GM12878 (cell line): ENCODE data around the gene CTCFL.

Experiments
- CREM ChIP-seq: IDR thresholded peaks from 2 replicates; pipeline ENCODE4 v1.6.1; 2014; ENCODE audit warnings: antibody characterized with exemption, low read depth
- CTCF ChIP-seq, 3 experiments: IDR thresholded peaks in 2 of 3; conservative IDR thresholded peaks in 1 of 3; 2 replicates each; pipeline ENCODE4 v1.5.1; 2011; ENCODE audit warnings: low read depth in 3 of 3, low read length in 3 of 3, mild to moderate bottlenecking in 3 of 3, control low read depth in 2 of 3, moderate library complexity in 2 of 3, inconsistent platforms in 1 of 3, mixed read lengths in 1 of 3; ENCODE audit not compliant: control insufficient read depth in 2 of 3, insufficient read depth in 1 of 3; ENCODE audit errors: extremely low read depth in 1 of 3
- E2F4 ChIP-seq: IDR thresholded peaks from 2 replicates; pipeline ENCODE4 v1.6.1; 2012; ENCODE audit warnings: low read depth, low read length, improper control_type of control experiment
- EZH2 ChIP-seq: IDR thresholded peaks from 2 replicates; pipeline ENCODE4 v1.6.1; 2012; ENCODE audit warnings: low read depth, mild to moderate bottlenecking, control low read depth, inconsistent platforms, low read length, borderline replicate concordance; ENCODE audit not compliant: control insufficient read depth
- MAX ChIP-seq: IDR thresholded peaks from 2 replicates; pipeline ENCODE4 v1.6.1; 2012; ENCODE audit warnings: low read depth, low read length, improper control_type of control experiment
- POLR2A ChIP-seq: IDR thresholded peaks from 2 replicates; pipeline ENCODE4 v1.6.1; 2011; ENCODE audit warnings: low read depth, mild to moderate bottlenecking, low read length
- RBBP5 ChIP-seq: fragments of 200-600 bp; sonication (generic); conservative IDR thresholded peaks from 2 replicates; pipeline ENCODE4 v1.6.1; 2016
- TARDBP ChIP-seq: IDR thresholded peaks from 2 replicates; pipeline ENCODE4 v1.6.1; 2016; ENCODE audit warnings: borderline replicate concordance
- TBL1XR1 ChIP-seq: IDR thresholded peaks from 2 replicates; pipeline ENCODE4 v1.6.1; 2012; ENCODE audit warnings: low read depth, low read length, improper control_type of control experiment
- USF1 ChIP-seq: IDR thresholded peaks from 2 replicates; pipeline ENCODE4 v1.6.1; 2011; ENCODE audit warnings: borderline replicate concordance, low read depth, mild to moderate bottlenecking, moderate library complexity, mixed read lengths, low read length; ENCODE audit not compliant: insufficient read depth; ENCODE audit errors: extremely low read length
- ZBTB4 ChIP-seq: fragments of 450-650 bp; formaldehyde crosslinking; IDR thresholded peaks from 2 replicates; pipeline ENCODE4 v1.4.0; 2022; ENCODE audit warnings: mild to moderate bottlenecking, moderate library complexity
- ZNF24 ChIP-seq: fragments of 450-650 bp; IDR thresholded peaks from 2 replicates; pipeline ENCODE4 v1.6.1; 2017; ENCODE audit warnings: antibody characterized with exemption, mild to moderate bottlenecking

GRCh38 chr20:57573242-57573641 lies 48.3 kb upstream of the CTCFL start:
- no peak for TF ChIP-seq CREM
- TF ChIP-seq TARDBP: no peak
- TF ChIP-seq TBL1XR1: no peak
- TF ChIP-seq CTCF (IDR thresholded peaks at IDR 0.05 in 2 of 3, conservative IDR thresholded peaks at IDR 0.05 in 1 of 3; ENCODE audit: control insufficient read depth in 2 of 3, extremely low read depth in 1 of 3, insufficient read depth in 1 of 3, low read depth in 3 of 3, low read length in 3 of 3): no peak
- no peak for TF ChIP-seq MAX
- no peak for TF ChIP-seq RBBP5
- TF ChIP-seq E2F4: no peak
- no peak for TF ChIP-seq ZBTB4
- TF ChIP-seq USF1: no peak
- no peak for TF ChIP-seq EZH2
- TF ChIP-seq ZNF24: no peak
- no peak for TF ChIP-seq POLR2A
